Keratinocyte (primary cell): ENCODE data around the gene MED15.

Source experiments
- EZH2 ChIP-seq: IDR thresholded peaks from one replicate; pipeline ENCODE4 v1.6.1; 2012; ENCODE audit warnings: inconsistent platforms, mild to moderate bottlenecking, low read length, moderate library complexity
- TF ChIP-seq, protein P1 (sequence below), 3 experiments: IDR thresholded peaks in 1 of 3; conservative IDR thresholded peaks in 1 of 3; optimal IDR thresholded peaks in 1 of 3; 2 replicates in 2 of 3; 3 replicates in 1 of 3; pipeline versions ENCODE3 to v1.5.1; 2011; ENCODE audit warnings: low read length in 3 of 3, mild to moderate bottlenecking in 3 of 3, moderate library complexity in 2 of 3, control low read depth in 1 of 3, inconsistent platforms in 1 of 3; ENCODE audit not compliant: insufficient read depth in 2 of 3; ENCODE audit errors: extremely low read depth in 1 of 3

DNA sequence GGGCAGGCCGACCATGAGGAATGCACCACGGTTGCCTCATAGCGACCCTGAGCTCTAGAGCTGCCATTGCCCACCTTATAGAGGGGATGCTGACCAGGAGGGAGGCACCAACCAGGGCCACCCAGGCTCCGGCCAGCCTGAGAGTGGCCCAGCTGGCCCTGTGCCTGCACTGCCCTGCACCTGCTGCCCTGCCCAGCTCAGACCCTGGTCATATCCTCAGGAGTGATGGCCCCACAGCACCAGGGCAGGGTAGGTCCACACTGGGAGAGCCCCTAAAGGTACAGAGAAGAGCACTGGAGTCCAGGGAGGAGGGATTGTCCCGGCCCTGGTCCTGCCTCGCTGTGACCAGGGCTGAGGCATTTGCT lies 127.8 kb downstream of the MED15 start:
- TF ChIP-seq, protein P1, sequence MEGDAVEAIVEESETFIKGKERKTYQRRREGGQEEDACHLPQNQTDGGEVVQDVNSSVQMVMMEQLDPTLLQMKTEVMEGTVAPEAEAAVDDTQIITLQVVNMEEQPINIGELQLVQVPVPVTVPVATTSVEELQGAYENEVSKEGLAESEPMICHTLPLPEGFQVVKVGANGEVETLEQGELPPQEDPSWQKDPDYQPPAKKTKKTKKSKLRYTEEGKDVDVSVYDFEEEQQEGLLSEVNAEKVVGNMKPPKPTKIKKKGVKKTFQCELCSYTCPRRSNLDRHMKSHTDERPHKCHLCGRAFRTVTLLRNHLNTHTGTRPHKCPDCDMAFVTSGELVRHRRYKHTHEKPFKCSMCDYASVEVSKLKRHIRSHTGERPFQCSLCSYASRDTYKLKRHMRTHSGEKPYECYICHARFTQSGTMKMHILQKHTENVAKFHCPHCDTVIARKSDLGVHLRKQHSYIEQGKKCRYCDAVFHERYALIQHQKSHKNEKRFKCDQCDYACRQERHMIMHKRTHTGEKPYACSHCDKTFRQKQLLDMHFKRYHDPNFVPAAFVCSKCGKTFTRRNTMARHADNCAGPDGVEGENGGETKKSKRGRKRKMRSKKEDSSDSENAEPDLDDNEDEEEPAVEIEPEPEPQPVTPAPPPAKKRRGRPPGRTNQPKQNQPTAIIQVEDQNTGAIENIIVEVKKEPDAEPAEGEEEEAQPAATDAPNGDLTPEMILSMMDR (optimal IDR thresholded peaks at IDR 0.05 in 1 of 3, IDR thresholded peaks at IDR 0.05 in 1 of 3, conservative IDR thresholded peaks at IDR 0.05 in 1 of 3; ENCODE audit: extremely low read depth in 1 of 3, insufficient read depth in 2 of 3, low read length in 3 of 3) = no peak
- no peak for TF ChIP-seq EZH2
